ENCODE results near the gene GPAT2. TPM values are rescaled to one million over a fixed set of nuclear protein-coding genes. Genes with fewer than 3 reads are reported as not detected.
A peak's percentile ranks its signal among the peaks of the same experiment; 100 is the strongest.
"Not testable (repeated sequence)": the region's sequence is repeated elsewhere in the genome, so short reads cannot be mapped to it uniquely, and the experiment has no call there.

GPAT2 gene
- total RNA-seq, 2 donors from 2014 or later: 1.8 to 3.9 TPM

GRCh38 chr2:96024336-96025193, 10.2 kb downstream of the GPAT2 start:
- H3K27me3 ChIP-seq: no peaks in the 10 kb centered on the region
- no peak for DNase-seq (ENCODE audit: low spot score)
- H3K9me3 ChIP-seq: no peaks in the 10 kb centered on the region
- H3K36me3 ChIP-seq: no peaks in the 10 kb centered on the region
- no peaks in the 10 kb centered on the region for H3K4me1 ChIP-seq
- H3K4me3 ChIP-seq: no peak overlapping the region
- no peak overlapping the region for H3K27ac ChIP-seq
- TF ChIP-seq, protein P1, sequence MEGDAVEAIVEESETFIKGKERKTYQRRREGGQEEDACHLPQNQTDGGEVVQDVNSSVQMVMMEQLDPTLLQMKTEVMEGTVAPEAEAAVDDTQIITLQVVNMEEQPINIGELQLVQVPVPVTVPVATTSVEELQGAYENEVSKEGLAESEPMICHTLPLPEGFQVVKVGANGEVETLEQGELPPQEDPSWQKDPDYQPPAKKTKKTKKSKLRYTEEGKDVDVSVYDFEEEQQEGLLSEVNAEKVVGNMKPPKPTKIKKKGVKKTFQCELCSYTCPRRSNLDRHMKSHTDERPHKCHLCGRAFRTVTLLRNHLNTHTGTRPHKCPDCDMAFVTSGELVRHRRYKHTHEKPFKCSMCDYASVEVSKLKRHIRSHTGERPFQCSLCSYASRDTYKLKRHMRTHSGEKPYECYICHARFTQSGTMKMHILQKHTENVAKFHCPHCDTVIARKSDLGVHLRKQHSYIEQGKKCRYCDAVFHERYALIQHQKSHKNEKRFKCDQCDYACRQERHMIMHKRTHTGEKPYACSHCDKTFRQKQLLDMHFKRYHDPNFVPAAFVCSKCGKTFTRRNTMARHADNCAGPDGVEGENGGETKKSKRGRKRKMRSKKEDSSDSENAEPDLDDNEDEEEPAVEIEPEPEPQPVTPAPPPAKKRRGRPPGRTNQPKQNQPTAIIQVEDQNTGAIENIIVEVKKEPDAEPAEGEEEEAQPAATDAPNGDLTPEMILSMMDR (IDR thresholded peaks at IDR 0.05): no peak

GRCh38 chr2:96023701-96024100, 11.0 kb downstream of the GPAT2 start:
- not testable (repeated sequence) for H3K4me1 ChIP-seq; H3K9me3 ChIP-seq; H3K27ac ChIP-seq; H3K27me3 ChIP-seq; H3K4me3 ChIP-seq; H3K36me3 ChIP-seq; DNase-seq (ENCODE audit: low spot score)

DNA sequence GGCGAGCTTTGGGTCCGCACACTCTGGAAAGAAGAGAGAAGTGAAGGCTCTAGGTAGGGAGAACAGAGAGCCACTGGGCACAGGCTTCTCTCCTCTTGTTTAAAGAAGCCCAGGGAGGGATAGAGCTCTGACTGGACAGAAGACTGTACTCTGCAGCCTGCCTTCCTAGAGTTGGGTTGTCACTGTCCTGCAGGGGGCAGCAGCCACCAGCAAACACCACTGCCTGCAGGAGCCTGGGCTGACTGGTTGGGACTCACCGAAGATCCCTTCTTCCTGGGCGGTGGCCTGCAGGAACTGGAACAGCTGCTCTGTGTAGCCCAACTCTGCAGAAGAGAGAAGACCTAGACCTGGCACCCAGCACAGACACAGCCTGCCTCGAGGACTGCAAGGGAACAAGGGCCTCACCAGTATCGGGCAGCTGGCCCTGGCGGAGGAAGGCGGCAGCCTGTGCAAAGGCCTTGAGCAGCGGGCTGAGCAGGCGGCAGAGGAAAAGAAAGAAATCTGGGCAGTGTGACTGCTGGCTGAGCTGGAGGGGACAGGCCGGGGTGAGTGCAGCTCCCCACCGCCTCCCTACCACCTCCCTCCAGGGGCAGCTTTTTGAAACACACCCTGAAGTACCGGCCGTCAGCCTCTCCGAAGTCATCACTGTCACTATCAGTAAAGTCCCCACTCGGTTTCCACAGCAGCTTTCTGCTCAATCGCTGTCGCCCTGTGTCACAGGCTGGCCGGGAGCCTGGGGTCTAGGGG, 11.8 kb downstream of the GPAT2 start:
- not testable (repeated sequence) for H3K4me3 ChIP-seq, H3K27me3 ChIP-seq, H3K4me1 ChIP-seq, H3K27ac ChIP-seq, H3K9me3 ChIP-seq, H3K36me3 ChIP-seq
- TF ChIP-seq, protein P1 (IDR thresholded peaks at IDR 0.05): peak; percentile 52 to 84
- DNase-seq (ENCODE audit: low spot score): peak; percentile 87

DNA sequence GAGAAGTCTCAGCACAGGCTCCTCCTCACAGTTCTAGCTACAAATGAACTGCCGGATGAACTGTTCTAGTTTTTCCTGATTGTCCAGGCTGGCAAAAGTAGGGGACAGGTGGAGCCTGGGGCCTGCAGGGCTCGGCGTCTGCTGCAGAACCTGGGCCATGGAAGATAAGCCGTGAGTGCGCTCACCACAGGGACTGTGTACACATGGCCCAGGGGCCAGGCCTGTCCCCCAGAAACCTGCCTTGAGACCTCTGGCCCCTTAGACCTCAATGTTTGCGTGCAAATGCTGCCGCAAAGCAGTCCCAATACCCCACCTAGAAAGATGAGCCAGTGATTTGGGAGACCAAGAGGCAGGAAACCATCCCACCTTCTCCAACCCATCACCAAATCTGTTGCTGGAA, 12.6 kb downstream of the GPAT2 start:
- not testable (repeated sequence) for DNase-seq (ENCODE audit: low spot score); H3K4me1 ChIP-seq; H3K9me3 ChIP-seq

GRCh38 chr2:96021142-96021541, 13.6 kb downstream of the GPAT2 start:
- H3K4me3 ChIP-seq; H3K9me3 ChIP-seq; H3K36me3 ChIP-seq; DNase-seq (ENCODE audit: low spot score); H3K27me3 ChIP-seq; H3K27ac ChIP-seq; H3K4me1 ChIP-seq: not testable (repeated sequence)

More for the DNA sequence above, 12.6 kb downstream of the GPAT2 start:
- H3K27ac ChIP-seq, H3K4me3 ChIP-seq, H3K36me3 ChIP-seq, H3K27me3 ChIP-seq: not testable (repeated sequence)

DNA sequence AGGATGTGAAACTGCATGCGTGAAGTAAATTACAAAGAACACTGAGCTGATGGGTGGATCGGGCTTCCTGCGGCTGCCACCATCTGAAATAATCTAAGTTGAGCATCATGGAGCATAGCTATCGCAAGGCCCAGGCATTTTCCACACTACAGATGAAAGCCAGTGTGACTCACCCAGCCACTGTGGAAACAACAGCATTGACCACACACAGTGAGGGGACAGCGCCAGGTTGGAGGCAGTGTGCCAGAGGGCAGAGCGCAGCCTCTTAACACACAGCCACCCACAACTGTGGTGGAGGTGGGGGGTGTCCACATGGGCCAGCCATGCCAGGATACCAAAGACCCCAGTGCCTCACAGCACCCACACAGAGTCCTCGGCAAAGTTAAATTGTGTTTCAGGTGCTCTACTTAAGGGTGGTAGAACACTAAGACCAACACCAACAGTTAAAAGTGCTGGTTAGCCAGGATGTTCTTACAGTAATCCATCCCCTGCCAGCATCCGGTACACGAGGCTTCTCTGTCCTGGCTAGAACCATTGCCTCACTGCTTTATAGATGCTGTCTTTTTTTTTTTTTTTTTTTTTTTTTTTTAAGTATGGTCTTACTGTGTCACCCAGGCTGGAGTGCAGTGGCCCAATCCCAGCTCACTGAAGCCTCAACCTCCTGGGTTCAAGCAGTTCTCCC, 14.7 kb downstream of the GPAT2 start:
- not testable (repeated sequence) for H3K4me1 ChIP-seq; H3K36me3 ChIP-seq; DNase-seq (ENCODE audit: low spot score); H3K27me3 ChIP-seq; H3K9me3 ChIP-seq; H3K27ac ChIP-seq; H3K4me3 ChIP-seq

DNA sequence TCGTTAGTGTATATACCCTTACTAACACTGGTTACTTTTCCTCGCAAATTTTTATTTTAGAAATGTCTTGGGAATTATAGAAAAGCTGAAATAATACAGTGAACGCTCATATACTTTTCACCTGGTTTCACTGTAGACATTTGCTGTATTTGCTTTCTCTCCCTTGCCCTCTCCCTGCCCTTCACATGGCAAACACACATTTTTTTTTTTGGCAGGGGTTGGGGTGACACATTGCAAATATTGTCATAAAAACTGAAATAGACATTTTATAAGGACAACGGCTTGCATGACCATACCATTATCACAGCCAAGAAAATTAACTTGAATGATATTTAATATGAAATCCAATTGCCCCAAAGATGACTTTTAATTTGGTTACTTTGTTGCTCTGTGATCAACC, 18.4 kb downstream of the GPAT2 start:
- not testable (repeated sequence) for H3K27me3 ChIP-seq; H3K9me3 ChIP-seq; H3K4me1 ChIP-seq; H3K36me3 ChIP-seq; H3K4me3 ChIP-seq; DNase-seq (ENCODE audit: low spot score); H3K27ac ChIP-seq

- DNase-seq (ENCODE audit: low spot score); H3K27ac ChIP-seq; H3K36me3 ChIP-seq; H3K9me3 ChIP-seq; H3K4me3 ChIP-seq; H3K27me3 ChIP-seq: not testable (repeated sequence)
- H3K4me1 ChIP-seq: peaks cover 0 to 10% of the 10 kb centered on the region in 2 donors
Observed at GRCh38 chr2:96012792-96013264, 21.9 kb downstream of the GPAT2 start.

DNA sequence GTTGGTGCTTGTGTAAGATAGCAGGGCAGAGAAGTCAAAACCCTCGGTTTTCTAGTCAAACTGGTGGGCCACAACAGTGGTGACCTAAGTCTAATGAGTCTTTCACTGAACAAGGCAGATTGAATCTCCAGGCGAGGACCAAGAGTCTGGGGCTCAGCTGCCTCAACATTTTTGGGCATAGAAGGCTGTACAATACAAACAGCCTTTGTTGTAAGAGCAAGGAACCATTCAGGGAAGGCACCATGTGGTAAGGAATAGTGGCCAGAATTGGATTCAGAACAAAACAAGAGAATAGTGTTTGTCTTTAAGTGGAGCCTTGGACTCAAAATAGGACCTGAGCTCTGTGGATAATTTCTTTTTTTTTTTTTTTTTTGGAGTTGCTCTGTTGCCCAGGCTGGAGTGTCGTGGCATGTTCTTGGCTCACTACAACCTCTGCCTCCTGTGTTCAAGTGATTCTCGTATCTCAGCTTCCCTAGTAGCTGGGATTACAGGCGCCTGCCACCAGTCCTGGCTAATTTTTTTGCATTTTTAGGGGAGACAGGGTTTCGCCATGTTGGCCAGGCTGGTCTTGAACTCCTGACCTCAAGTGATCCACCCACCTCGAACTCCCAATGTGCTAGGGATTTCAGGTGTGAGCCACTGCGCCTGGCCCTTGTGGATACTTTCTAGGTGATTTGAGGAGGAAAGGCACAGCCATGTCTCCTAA, 22.5 kb downstream of the GPAT2 start:
- H3K27me3 ChIP-seq; DNase-seq (ENCODE audit: low spot score); H3K9me3 ChIP-seq; H3K36me3 ChIP-seq; H3K4me3 ChIP-seq; H3K27ac ChIP-seq: not testable (repeated sequence)
- H3K4me1 ChIP-seq: peaks cover 0 to 10% of the 10 kb centered on the region in 2 donors
